ENCODE data around the gene PAMR1.
"Not testable (repeated sequence)": the region's sequence is repeated elsewhere in the genome, so short reads cannot be mapped to it uniquely, and the experiment has no call there.

Gene PAMR1

DNA sequence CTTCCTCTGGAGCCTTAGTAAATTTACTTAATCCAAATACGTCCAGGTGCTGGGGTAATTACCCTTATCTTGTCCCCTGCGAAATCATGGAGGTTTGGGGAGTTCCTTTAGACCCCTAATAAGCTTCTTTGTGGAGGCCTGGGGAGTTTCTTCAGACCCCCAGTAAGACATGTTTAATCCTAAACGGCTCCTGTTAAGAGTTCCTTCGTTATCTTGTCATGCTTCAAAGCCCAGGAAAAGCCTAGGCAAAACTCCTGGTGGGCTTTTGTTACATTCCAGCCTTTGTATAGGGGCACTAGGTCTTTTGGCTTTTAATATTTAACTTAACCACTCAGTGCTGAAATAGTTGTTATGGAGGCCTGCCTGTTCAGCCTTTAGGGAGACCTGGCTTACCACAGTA is 18.1 kb upstream of the PAMR1 start:
- no peak for DNase-seq

DNA sequence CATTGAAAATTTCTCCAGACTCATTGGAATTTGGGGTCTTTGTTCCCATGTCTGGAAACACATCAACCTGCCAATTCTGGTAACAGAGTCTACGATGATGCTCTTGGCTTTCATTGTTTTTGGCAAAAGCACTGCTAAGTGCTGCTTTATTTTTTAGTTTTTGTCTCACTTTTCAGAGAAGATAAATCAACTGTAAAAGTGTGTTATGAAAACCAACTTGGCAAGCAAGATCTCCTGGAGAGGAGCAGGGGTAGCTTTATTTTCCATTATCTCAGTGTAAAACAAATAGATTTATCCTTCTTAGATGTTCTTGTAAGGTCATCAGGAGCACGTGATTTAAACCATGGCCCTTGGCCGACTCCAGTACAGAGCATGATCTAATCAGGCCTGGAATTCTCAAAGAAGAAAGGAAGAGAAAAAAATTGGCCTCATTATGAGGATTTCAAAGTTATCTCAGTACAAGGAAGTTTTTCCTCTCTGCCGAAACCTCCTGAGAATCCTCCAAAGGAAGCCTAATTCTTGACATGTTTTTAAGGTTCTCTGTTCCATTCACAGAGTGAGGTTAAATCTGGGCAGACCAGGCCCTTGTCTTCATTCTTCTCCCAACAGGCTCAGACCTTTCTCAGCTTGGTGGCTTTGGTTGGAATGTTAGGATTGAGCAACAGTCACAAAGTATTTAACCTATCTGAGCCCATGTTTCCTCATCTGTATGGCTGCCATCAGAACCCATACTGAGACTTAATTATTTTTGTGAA is 16.4 kb upstream of the PAMR1 start:
- no peak for DNase-seq

DNA sequence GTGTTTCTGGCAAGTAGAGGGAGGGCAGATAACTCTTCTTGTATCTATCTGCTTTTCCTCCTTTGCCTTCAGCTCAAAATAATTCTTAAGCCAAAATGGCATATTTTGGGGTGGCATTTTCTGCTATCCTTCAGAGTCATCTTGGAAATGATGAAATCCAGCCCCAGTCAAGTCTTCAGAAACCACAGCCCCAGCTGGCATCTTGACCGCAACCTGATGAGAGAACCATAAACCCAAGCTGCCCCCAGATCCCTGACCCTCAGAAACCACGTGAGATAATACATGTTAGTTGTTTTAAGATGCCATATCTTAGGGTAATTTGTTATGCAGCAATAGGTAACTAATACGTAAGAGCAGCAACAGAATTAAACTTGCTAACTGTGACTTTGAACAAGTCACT is 15.1 kb upstream of the PAMR1 start:
- DNase-seq = no peak

DNA sequence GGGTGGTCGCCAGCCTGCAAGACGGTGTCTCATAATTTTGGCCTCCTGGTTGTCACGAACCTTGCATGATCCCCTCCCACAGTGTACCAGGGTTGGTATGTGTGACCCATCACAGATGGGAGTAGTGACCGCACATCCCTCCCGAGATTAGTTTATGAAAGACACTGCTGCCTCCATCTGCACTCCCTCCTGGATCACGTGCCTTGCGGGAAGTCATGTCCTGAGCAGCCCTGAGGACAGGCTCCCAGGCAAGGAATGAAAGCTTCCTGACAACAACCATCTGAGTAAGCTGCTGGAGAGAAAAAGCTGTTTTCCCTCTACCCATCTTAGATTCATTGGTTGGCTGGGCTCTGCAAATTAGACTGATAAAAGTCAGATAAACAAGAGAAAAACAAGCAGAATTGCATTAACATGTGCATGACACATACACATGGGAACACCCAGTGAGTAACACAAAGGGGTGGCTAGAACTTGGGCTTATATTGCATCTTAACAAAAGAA is 14.4 kb upstream of the PAMR1 start:
- DNase-seq = no peak

DNA sequence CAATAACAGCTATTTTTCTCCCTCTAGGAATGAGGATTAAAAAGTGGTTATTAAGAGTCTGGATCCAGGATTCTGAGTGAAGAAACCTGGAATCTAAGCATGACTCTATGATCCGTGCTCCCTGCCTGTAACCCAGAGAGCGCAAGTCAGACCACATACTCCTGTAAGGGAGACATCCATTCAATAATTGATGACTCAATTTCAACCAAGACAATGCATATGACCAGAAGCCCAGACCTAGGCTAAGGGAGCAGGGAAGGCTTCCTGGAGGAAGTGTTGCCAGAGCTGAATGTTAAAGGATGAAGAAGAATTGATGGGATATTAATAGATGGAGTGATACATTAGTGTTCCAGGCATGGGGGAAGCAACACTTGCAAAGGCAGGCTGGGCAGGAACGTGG is 13.8 kb upstream of the PAMR1 start:
- no peak for DNase-seq

DNA sequence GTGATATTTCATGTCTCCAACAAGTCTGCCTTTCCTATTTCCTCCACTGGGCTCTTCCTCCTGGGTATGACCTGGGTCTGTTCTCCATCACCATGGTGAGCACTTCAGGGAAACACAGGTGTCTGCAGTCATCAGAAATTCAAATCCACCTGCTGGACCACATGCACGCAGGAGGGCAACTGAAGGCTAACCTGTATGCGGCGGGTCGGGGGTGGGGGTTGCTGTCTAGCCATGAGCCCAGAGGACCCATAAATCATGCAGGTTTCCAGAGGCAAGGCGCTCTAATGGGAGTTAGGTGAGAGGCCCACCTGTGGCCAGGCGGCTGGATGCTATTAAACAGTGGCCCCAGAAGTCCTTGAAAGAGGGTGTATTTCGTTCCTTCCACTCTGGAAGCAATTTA is 11.1 kb upstream of the PAMR1 start:
- DNase-seq = peak; percentile 26

DNA sequence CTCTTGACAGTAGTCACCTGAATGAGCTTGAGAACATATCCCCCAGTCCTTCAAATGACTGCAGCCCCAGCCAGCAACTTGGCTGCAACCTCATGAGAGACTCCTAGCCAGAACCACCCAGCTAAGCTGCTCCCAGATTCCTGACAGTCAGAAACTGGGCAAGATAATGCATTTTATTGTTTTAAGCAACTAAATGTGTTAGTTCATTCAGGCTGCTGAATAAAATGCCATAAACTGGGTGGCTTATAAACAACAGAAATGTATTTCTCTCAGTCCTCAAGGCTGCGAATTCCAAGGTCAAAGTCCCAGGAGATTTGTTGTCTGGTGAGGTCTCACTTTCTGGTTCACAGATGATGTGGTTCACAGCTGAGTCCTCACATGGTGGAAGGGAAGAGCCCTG is 5.8 kb upstream of the PAMR1 start:
- DNase-seq = no peak

DNA sequence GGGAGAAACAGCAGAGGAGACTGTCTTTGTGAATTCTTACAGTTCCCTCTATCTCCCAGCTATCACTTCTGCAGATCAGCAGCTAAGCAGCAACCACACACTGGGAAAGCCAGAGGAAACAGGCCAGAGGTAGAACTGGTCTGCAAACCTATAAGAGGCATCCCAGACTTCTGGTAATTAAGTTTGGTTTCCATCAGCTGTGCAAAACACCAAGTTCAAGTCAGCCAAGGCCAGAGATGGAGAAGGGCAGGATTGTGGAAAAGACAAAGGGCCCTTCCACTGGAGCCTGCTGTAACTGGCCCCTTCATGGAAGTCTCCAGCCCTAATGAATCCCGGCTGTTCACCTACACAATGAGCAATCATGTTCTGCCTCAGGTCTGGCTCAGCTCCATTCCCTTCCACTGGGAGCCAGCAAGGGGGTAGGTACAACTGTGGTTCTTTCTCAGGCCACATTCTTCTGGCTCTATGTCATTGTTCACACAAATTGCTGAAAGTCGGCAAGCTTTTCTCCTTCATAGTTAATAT is 4.6 kb upstream of the PAMR1 start:
- DNase-seq = no peak

DNA sequence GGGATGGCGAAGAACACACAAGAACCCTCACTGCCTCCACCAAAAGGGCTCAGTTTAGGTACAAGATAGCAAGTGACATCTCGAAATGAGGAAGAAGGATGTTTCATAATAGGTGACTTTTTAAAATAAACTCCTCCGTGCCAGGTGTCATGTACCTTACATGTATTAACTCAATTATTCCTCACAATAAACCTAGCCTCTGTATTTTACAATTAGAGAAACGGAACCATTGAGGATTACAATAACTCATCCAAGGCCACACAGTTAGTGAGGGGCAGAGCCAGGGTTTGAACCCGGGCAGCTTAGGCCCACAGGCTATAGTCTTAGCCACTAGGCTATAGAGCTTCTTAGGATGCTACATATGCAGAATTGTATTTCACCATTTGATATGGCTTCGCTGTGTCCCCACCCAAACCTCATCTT is 965 bp upstream of the PAMR1 start:
- no peak for DNase-seq

DNA sequence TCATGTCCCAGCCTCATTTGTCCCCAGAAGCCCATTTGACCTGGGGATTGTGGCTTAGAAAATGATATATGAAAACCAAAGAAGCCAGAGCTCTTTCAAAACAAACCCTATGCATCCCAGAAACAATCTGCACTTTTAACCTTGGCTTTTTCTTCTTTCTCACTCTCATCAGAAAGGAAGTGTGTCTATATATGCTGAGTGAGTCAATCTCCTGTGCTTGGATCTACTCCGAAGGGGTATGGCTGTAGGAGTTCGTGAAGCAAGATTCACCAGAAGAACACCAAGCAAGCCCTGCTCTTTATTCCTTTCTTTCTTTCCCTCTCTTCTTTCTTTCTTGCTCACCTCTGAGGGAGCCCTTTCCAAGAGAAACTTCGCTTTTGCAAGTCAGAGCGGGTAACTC is 636 bp downstream of the PAMR1 start:
- no peak for DNase-seq

DNA sequence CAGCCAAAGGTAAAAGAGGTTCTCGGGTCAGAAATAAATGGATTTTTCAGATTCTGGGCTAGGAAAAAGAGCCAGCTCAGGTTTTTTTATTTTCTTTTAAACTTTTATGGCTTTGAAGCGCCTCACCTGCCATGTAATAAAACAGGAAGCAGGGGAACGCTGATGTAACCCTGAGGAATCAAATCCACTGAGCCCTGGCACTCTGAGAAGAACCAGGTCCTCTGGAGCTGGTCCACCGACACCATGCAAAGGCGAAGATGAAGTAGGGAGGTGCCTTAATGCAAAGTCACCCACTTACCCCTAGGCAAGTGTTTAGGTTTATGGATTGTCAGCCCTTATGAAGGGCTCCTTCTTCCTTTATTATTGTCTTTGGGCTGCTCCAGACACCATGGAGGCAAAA is 1.6 kb downstream of the PAMR1 start:
- DNase-seq = no peak

DNA sequence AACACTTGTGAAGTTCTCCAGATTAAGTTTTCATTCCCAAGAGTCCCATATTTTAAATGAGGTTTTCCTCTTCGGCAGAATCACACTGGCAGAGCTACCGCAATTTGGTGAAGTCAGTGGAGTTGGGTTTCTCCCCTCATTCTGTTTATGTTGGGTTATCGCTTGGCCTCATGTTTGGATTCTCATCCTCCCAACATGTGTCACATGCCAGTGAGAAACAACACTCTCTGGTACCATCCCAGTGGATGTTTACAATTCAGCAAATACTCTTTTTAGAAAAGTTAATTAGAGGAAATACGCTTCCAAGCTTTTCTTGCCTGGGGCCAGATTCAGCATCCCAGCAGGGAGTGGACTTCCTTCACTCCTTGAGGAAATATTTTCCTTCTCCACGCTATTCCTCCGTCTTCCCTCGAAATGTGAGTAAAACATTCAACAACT is 2.1 kb downstream of the PAMR1 start:
- DNase-seq = no peak

DNA sequence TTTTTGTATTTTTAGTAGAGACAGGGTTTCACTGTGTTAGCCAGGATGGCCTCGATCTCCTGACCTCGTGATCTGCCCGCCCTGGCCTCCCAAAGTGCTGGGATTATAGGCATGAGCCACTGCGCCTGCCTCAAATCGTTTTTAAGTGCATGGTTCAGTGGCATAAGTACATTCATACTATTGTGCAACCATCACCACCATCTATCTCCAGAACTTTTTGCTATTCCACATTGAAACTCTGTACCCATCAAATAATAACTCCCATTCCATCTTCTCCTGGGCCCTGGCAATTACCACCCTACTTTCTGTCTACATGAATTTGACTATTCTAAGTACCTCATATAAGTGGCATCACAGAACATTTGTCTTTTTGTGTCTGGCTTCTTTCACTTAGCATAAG is 3.3 kb downstream of the PAMR1 start:
- not testable (repeated sequence) for DNase-seq

DNA sequence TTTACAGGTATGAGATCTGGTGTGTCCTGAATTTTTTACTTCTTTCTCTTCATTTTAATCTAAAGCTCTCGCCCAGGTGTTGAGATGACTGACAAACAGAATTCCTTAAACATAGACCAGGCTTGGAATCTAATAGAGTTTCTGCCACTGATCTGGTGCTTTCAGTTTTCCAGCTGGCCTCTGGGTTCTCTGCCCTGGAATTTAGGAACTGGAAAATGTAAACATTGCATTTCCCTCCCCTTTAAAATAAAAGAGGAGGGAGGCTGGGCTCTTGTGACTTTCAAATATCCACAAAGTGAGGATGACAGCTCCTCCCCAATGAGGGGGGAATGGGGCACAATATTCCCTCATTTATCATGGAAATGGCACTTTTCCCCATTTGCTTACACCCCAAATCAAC is 5.0 kb downstream of the PAMR1 start:
- DNase-seq = no peak

DNA sequence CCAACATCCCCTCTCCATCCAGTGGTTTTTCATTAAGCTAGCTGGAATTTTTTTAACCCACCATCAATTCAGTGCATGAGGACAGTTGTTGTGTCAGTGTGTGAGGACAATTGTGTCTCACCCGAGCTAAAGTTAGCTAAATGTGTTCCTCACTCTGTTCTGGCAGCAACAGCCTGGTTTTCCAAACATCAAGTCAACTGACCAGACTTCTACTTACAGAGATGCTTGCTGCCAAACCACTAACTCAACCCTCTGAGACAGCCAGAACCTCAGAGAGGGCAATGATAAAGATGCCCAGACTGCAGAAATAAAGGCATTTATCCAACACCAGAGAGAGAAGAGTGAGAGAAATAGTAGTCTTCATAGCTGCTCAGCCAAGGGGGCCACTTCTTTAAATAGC is 6.7 kb downstream of the PAMR1 start:
- no peak for DNase-seq

DNA sequence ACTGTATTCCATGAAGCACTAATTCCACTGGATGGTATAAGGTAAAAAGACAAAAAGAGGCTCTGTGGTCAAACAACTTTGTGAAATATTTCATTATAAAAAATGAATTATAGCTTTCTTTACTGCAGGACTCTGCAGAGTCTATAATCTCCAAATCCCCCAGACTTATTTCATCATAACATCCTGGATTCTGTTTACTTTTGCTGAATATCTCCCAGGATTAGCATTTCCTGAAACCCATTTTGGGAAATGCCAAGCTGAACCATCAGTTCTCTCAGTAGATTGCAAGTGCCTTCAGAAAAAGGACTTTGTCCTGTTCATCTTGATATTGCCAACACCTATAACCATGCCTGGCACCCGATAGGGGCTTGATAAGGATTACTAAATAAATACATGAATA is 7.9 kb downstream of the PAMR1 start:
- DNase-seq = no peak

DNA sequence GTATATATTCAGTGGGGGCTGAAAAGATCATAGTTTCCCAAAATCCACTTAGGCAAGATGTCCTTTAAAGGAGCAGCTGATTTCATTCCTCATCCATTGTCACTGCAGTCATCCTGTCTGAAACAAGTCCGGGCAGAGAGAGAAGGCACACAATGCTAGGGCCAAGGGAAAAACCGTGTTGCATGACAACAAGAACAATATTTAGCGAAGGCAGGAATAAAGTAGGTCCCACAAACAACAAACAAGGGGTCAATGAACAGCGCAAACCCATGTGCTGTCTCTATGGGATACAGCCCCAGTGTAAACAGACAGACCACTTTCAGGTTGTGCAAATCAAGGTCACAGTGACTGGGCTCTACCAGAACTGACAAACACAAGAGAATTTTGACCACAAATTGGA is 9.0 kb downstream of the PAMR1 start:
- no peak for DNase-seq

DNA sequence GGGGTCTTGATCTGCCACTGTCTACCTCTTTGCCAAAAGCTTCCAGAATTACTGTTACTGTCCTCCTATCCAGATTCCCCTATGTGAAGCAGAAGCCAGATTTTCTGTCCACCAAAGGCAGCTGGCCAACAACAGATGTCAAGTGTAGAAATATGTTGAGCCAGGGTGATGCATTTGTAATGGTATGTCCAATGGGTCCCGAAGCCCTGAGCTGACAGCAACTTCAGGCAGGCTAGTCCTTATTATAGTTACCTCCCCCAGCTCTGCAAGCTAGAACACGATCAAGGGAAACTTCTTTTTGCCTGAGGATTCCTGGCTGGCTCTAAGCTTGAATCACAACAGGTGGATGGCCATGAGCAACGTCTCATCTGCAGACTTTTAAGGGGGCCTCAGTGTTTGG is 10.2 kb downstream of the PAMR1 start:
- no peak for DNase-seq

DNA sequence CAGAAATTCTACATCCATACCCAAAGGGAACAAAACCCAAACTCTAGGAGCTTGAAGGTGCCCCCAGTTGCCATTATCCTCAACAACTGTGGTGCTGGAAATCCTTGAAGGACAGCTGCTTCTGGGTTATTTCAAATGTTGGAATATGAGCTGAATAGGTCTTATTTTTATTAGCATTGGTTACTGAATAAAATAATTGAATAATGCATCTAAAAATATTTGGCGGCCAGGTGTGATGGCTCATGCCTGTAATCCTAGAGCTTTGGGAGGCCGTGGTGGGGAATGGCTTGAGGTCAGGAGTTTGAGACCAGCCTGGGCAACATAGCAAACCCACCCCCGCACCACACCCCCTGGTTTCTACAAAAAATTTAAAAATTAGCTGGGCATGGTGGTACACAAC is 10.9 kb downstream of the PAMR1 start:
- no peak for DNase-seq

DNA sequence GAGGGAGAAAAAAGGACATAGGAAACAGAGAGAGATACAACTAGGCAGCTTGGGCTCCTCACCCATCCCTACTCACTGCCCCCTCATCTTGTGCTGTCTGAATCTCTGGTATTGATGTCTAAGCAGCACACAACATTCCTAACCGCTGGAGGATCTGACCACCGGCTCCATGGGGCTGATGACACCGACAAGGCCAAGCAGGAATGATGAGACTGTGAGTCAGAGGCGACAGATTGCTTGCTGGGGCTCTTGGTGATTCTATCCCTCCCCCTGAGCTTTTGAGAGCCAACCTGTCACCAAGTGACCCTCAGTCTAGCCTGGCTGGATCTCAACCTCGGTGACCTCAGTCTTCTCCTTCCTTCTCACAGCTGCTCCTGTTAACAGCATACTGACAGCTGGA is 13.8 kb downstream of the PAMR1 start:
- DNase-seq = no peak

DNA sequence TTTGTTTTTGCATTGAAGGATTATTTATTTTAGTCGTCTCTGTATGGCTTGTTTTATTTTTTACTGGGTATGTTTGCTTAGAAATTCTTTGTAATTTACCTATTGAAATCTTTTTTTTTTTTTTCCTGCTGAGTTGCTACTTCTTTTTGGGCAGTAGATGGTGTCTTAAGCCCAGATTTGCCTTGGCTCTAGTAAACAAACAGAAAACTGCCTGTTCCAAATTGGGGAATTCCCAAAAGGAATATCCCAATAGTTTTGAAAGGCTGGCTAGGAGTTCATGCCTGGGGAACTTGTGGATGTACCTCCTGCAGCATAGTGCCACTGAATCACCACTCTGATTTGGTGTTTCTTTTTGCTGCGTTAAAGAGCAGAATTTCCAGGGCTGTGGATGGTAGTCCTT is 17.7 kb downstream of the PAMR1 start:
- DNase-seq = no peak

DNA sequence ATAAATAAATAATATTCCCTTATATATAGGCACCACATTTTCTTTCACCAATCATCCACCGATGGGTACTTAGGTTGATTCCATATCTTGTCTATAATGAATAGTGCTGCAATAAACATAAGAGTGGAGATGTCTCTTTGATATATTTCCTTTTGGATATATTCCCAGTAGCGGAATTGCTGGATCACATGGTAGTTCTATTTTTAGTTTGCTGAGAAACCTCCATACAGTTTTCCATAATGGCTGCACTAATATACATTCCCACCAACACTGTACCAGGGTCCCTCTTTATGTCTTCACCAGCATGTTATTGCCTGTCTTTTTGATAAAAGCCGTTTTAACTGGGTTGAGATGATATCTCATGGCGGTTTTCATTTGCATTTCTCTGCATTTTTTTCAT is 23.6 kb downstream of the PAMR1 start:
- DNase-seq = no peak

DNA sequence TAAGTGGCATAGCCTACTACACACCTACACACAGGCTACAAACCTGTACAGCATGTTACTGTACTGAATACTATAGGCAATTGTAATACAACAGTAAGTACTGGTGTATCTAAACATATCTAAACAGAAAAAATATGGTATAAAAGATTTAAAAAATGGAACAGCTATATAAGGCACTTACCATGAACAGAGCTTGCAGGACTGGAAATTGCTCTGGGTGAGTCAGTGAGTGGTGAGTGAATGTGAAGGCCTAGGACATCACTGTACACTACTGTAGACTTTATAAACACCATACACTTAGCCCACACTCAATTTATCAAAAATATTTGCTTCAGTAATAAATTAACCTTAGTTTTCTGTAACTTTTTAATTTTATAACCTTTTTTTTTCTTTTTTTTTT is 24.7 kb downstream of the PAMR1 start:
- no peak for DNase-seq

DNA sequence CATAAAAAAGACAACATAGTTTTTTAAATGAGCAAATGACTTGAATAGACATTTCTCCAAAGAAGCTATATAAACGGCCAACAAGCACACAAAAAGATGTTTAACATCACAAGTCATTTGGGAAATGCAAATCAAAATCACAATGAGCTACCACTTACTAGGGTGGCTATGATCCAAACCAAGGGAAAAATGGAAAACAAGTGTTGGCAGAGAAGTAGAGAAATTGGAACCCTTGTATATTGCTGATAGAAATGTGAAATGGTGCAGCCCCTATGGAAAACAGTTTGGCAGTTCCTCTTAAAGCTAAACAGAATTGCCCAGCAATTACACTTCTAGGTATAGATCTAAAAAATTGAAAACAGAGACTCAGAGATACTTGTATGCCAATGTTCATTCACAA is 29.0 kb downstream of the PAMR1 start:
- DNase-seq = no peak

DNA sequence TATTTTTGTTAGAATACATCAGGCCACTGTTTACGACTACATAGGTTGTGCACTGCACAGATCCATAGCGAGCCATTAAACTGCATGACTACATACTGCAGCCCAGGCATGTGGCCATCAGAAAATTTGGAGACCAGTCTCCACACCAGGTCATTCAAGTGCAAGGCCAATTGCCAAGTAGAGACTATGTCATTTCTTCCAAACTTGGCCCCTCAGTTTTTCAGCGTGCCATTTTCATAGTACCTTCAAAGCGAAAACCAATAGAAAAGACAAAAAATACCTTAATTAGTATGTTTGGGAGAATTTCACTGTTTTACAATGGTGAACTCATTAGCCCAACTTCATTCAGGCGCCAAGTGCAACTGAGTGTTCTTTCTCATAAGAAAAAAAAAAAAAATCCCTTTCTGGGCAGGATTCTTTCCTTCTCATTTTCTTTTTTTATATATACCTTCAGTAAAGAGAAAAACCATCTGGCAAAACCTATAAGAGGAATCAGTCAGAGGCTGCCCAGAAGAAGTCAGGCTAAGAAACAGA is 30.4 kb downstream of the PAMR1 start:
- DNase-seq = no peak
